CD4-positive, alpha-beta T cell (primary cell): ENCODE results near the gene ZEB2. TPM values are rescaled to one million over a fixed set of nuclear protein-coding genes. Genes with fewer than 3 reads are reported as not detected.

Source experiments
- ATAC-seq: fragments of 200-7000 bp; cut with Tn5 transposase; one replicate; pipeline ENCODE4 v1.10.0; 2022; ENCODE audit warnings: mild to moderate bottlenecking; ENCODE audit not compliant: poor library complexity
- CTCF ChIA-PET: fragments of 350-600 bp; sonication (Branson Sonifier 250); formaldehyde crosslinking; loops from one replicate; lab custom pipeline; 2021; ENCODE audit warnings: antibody characterized with exemption, inconsistent platforms; lab: Charles Lee
- POLR2A ChIA-PET: fragments of 350-600 bp; sonication (Branson Sonifier 250); formaldehyde crosslinking; loops from one replicate; lab custom pipeline; 2021; ENCODE audit warnings: antibody characterized with exemption, inconsistent platforms; lab: Charles Lee
- DNase-seq, 14 experiments: peaks; one replicate each; pipeline ENCODE4 v3.0.0-alpha.2; 2013 to 2020; ENCODE audit warnings: mixed read lengths in 2 of 14
- H3K27ac ChIP-seq, 2 donors: one replicate each; pipeline versions ENCODE4 v1.5.1 to v1.7.0; 2013; ENCODE audit warnings: low read length in 2 of 2, low read depth in 1 of 2, mild to moderate bottlenecking in 1 of 2
- H3K27me3 ChIP-seq, 2 experiments: 1 replicate in 1 of 2; 2 replicates in 1 of 2; pipeline versions ENCODE4 v1.6.1 to v1.7.0; 2013; ENCODE audit warnings: low read length in 2 of 2, control low read depth in 1 of 2, mild to moderate bottlenecking in 1 of 2, moderate library complexity in 1 of 2; ENCODE audit not compliant: insufficient read depth in 2 of 2, control insufficient read depth in 1 of 2
- H3K36me3 ChIP-seq: one replicate; pipeline ENCODE4 v1.6.1; 2013; ENCODE audit warnings: low read length, control low read depth; ENCODE audit not compliant: insufficient read depth
- H3K4me1 ChIP-seq: one replicate; pipeline ENCODE4 v1.6.1; 2013; ENCODE audit warnings: low read length, control low read depth; ENCODE audit not compliant: insufficient read depth
- H3K4me3 ChIP-seq: one replicate; pipeline ENCODE4 v1.5.1; 2013; ENCODE audit warnings: mild to moderate bottlenecking, low read length, moderate library complexity
- H3K9me3 ChIP-seq, 2 experiments: 1 replicate in 1 of 2; 2 replicates in 1 of 2; pipeline versions ENCODE4 v1.6.1 to v1.7.0; 2013; ENCODE audit warnings: low read length in 2 of 2, mild to moderate bottlenecking in 2 of 2, control low read depth in 1 of 2, moderate library complexity in 1 of 2; ENCODE audit not compliant: control insufficient read depth in 1 of 2, insufficient read depth in 1 of 2
- H3K27ac Mint-ChIP-seq: one replicate; pipeline ENCODE4 v1.8.0; 2020; ENCODE audit warnings: mixed read lengths
- H3K27me3 Mint-ChIP-seq: one replicate; pipeline ENCODE4 v1.8.0; 2021; ENCODE audit warnings: mixed read lengths
- H3K36me3 Mint-ChIP-seq: one replicate; pipeline ENCODE4 v1.8.0; 2021; ENCODE audit warnings: low read depth, mixed read lengths
- H3K4me1 Mint-ChIP-seq: one replicate; pipeline ENCODE4 v1.8.0; 2021; ENCODE audit warnings: low read depth, mixed read lengths
- H3K4me3 Mint-ChIP-seq: one replicate; pipeline ENCODE4 v1.8.0; 2020; ENCODE audit warnings: mild to moderate bottlenecking, mixed read lengths
- H3K9me3 Mint-ChIP-seq: one replicate; pipeline ENCODE4 v1.8.0; 2020; ENCODE audit warnings: mixed read lengths
- CTCF ChIP-seq: fragments of 200-600 bp; IDR thresholded peaks from one replicate; pipeline ENCODE4 v1.8.0; 2022; ENCODE audit warnings: antibody characterized with exemption, mild to moderate bottlenecking
- intact Hi-C, 2 experiments: fragments of 100-400 bp; cut with DNase I in 1 of 2; cut with micrococcal nuclease in 1 of 2; formaldehyde crosslinking; loops; one replicate each; pipeline versions ENCODE4 v1.15.1 to v1.9.0; 2023 to 2025; cut with DNase I, micrococcal nuclease
- total RNA-seq, 174 experiments: library from RNA in 2 of 174; stranded (reverse) in 2 of 174; gene quantifications; one replicate each; pipeline ENCODE4 v1.2.3 and lab custom pipeline; 2021 to 2026

ZEB2 gene
- total RNA-seq, 2 experiments from 2014 or later = 12.3 to 13.4 TPM

GRCh38 chr2:144560251-144560650 lies 40.3 kb upstream of the ZEB2 start:
- Histone ChIP-seq H3K4me1 (no peaks in the 10 kb centered on the region), H3K4me3 (no peak overlapping the region), H3K36me3 (no peaks in the 10 kb centered on the region), H3K9me3 (no peaks in the 10 kb centered on the region), H3K27me3 (no peaks in the 10 kb centered on the region), H3K27ac (no peak overlapping the region)
- Mint-ChIP-seq H3K4me1 (no peaks in the 10 kb centered on the region), H3K27ac (no peak overlapping the region), H3K4me3 (no peak overlapping the region), H3K27me3 (peaks cover 3% of the 10 kb centered on the region), H3K9me3 (no peaks in the 10 kb centered on the region), H3K36me3 (no peaks in the 10 kb centered on the region)
- no peak for TF ChIP-seq CTCF
- ChIA-PET CTCF (no interaction called here), POLR2A (no interaction called here)
- ATAC-seq (no peak), DNase-seq (no peak)
- intact Hi-C loops = no loop called here

DNA sequence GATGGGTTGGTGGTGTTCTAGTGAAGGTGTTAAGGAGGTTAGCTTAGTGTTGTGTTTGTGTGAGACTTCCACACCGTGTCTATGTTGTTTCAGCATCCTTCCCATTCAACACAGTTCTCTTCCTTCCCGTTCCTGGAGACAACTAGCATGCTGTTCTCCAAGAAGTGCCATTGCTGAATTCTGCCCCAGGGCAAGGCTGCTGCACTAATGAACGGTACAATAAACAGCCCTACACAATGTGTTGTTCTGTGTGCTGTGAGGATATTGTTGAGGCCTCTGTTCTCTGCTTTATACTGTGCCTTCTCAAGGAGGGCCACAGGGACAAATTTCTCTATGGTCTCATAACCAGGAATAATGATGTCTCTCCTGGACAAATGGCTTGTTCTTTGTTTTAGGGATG lies 39.8 kb upstream of the ZEB2 start:
- CTCF ChIA-PET = no interaction called here
- H3K9me3 ChIP-seq = no peaks in the 10 kb centered on the region
- no peak for ATAC-seq
- no peaks in the 10 kb centered on the region for H3K27me3 ChIP-seq
- Mint-ChIP-seq H3K36me3 (no peaks in the 10 kb centered on the region), H3K27ac (no peak overlapping the region), H3K4me1 (no peaks in the 10 kb centered on the region), H3K4me3 (no peak overlapping the region), H3K27me3 (peaks cover 3% of the 10 kb centered on the region), H3K9me3 (no peaks in the 10 kb centered on the region)
- no peak overlapping the region for H3K27ac ChIP-seq
- no peak for DNase-seq
- H3K4me1 ChIP-seq = no peaks in the 10 kb centered on the region
- intact Hi-C loops = no loop called here
- no peak overlapping the region for H3K4me3 ChIP-seq
- no peaks in the 10 kb centered on the region for H3K36me3 ChIP-seq
- POLR2A ChIA-PET = no interaction called here
- TF ChIP-seq CTCF = no peak

DNA sequence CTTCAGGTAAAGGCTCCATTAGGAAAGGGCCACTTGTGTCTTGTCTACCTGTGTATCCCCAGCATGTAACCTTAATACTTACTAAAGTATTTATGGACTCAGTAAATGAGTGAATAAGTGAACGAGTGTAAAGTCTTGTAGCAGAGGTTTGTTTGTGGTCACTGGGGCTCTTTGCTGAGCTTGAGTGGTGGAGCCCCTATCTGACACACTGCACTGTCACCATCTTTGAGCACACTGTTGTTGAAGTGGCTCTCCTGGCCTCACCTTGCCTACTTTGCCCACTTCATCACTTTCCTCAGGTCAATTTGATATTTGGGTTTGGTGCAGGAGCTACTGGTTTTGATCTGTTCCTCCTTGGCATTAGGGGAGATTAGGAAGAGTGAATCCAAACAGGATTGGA lies 39.3 kb upstream of the ZEB2 start:
- Mint-ChIP-seq H3K27ac (no peak overlapping the region), H3K4me1 (no peaks in the 10 kb centered on the region), H3K27me3 (peaks cover 3% of the 10 kb centered on the region), H3K4me3 (no peak overlapping the region), H3K9me3 (no peaks in the 10 kb centered on the region), H3K36me3 (no peaks in the 10 kb centered on the region)
- no peaks in the 10 kb centered on the region for H3K36me3 ChIP-seq
- ATAC-seq (no peak), DNase-seq (no peak)
- H3K27me3 ChIP-seq = no peaks in the 10 kb centered on the region
- TF ChIP-seq CTCF = no peak
- H3K27ac ChIP-seq = no peak overlapping the region
- ChIA-PET POLR2A (no interaction called here), CTCF (no interaction called here)
- H3K9me3 ChIP-seq = no peaks in the 10 kb centered on the region
- no peaks in the 10 kb centered on the region for H3K4me1 ChIP-seq
- H3K4me3 ChIP-seq = no peak overlapping the region
- intact Hi-C loops = no loop called here
